ENCODE measurements around the gene SMIM21. TPM values are rescaled to one million over a fixed set of nuclear protein-coding genes. Genes with fewer than 3 reads are reported as not detected.
A peak's percentile ranks its signal among the peaks of the same experiment; 100 is the strongest.

SMIM21 gene
- total RNA-seq, 1 experiment from 2014 or later: not detected

GRCh38 chr18:75407468-75408437 is 19.8 kb downstream of the SMIM21 start:
- Mint-ChIP-seq H3K27ac (no peak overlapping the region), H3K36me3 (no peaks in the 10 kb centered on the region), H3K4me1 (peaks cover 27% of the 10 kb centered on the region), H3K9me3 (no peaks in the 10 kb centered on the region), H3K27me3 (ENCODE audit: low read depth) (peaks cover 22% of the 10 kb centered on the region), H3K4me3 (no peak overlapping the region; the same call in 1 of the 2 replicates)
- ChIA-PET CTCF (no interaction called here), POLR2A (no interaction called here)
- TF ChIP-seq ETV6 (CRISPR knock-in tag; IDR thresholded peaks at IDR 0.05) (no peak), NR3C1 (CRISPR knock-in tag; conservative IDR thresholded peaks at IDR 0.05; ENCODE audit: low read depth) (no peak), GABPB1 (CRISPR knock-in tag; IDR thresholded peaks at IDR 0.05) (no peak), MYBL2 (CRISPR knock-in tag; IDR thresholded peaks at IDR 0.05) (no peak), GTF2I (CRISPR knock-in tag; conservative IDR thresholded peaks at IDR 0.05) (no peak), JAZF1 (CRISPR knock-in tag; IDR thresholded peaks at IDR 0.05) (no peak), SMAD3 (CRISPR knock-in tag; IDR thresholded peaks at IDR 0.05; ENCODE audit: borderline replicate concordance) (no peak), MAX (CRISPR knock-in tag; IDR thresholded peaks at IDR 0.05) (no peak), CTCF (IDR thresholded peaks at IDR 0.05) (no peak), ZNF317 (CRISPR knock-in tag; IDR thresholded peaks at IDR 0.05; ENCODE audit: borderline replicate concordance, low read depth) (no peak), PRRX2 (CRISPR knock-in tag; IDR thresholded peaks at IDR 0.05) (no peak), E2F4 (CRISPR knock-in tag; IDR thresholded peaks at IDR 0.05; ENCODE audit: borderline replicate concordance, low read depth) (no peak), NR1H2 (CRISPR knock-in tag; IDR thresholded peaks at IDR 0.05) (no peak), ESRRA (CRISPR knock-in tag; IDR thresholded peaks at IDR 0.05; ENCODE audit: borderline replicate concordance) (no peak), ELF4 (CRISPR knock-in tag; IDR thresholded peaks at IDR 0.05; ENCODE audit: low read depth) (no peak), AR (CRISPR knock-in tag; IDR thresholded peaks at IDR 0.05) (no peak)
- peak; percentile 31 for DNase-seq (ENCODE audit: low spot score)
- ATAC-seq: peak; percentile 90

- peaks cover 22% of the 10 kb centered on the region for H3K27me3 Mint-ChIP-seq (ENCODE audit: low read depth)
- no peak overlapping the region; the same call in 1 of the 2 replicates for H3K4me3 Mint-ChIP-seq
- ChIA-PET CTCF (no interaction called here), POLR2A (no interaction called here)
- H3K9me3 Mint-ChIP-seq: no peaks in the 10 kb centered on the region
- DNase-seq (ENCODE audit: low spot score) (no peak), ATAC-seq (peak; percentile 21)
- peaks cover 27% of the 10 kb centered on the region for H3K4me1 Mint-ChIP-seq
- no peak for TF ChIP-seq NFATC4 (CRISPR knock-in tag; IDR thresholded peaks at IDR 0.05)
- no peak for TF ChIP-seq HMGA2 (CRISPR knock-in tag; IDR thresholded peaks at IDR 0.05)
- TF ChIP-seq E2F5 (CRISPR knock-in tag; IDR thresholded peaks at IDR 0.05): no peak
- no peak for TF ChIP-seq ZBTB21 (CRISPR knock-in tag; IDR thresholded peaks at IDR 0.05; ENCODE audit: borderline replicate concordance)
- no peak overlapping the region for H3K27ac Mint-ChIP-seq
- H3K36me3 Mint-ChIP-seq: no peaks in the 10 kb centered on the region
These were observed 20.7 kb downstream of the SMIM21 start for GRCh38 chr18:75406491-75407445.
